K562 (cell line): ENCODE measurements around the gene ZNF773. TPM values are rescaled to one million over a fixed set of nuclear protein-coding genes. Genes with fewer than 3 reads are reported as not detected.

Experiments
- ATAC-seq: fragments of 200-7000 bp; cut with Tn5 transposase; 3 replicates; pipeline ENCODE4 v1.9.1; 2020; ENCODE audit warnings: moderate library complexity
- BruUV-seq: library from RNA; stranded (reverse); fragments of 400-500 nt; replicated peaks from 2 replicates; lab custom pipeline; 2021; lab: Mats Ljungman, UMichigan
- CTCF ChIA-PET: fragments of 300-600 bp; formaldehyde crosslinking; extraction: SDS; loops from one replicate; lab custom pipeline; 2021; ENCODE audit warnings: low intra/inter-chr PET ratio; lab: Yijun Ruan, JAX
- POLR2A ChIA-PET: fragments of 300-600, 350-650 bp; sonication (Branson Sonifier 250); formaldehyde crosslinking; extraction: SDS; loops from one replicate; lab custom pipeline; 2021; ENCODE audit warnings: antibody characterized with exemption, inconsistent platforms; lab: Yijun Ruan, JAX
- DNase-seq, 4 experiments: peaks; one replicate each; pipeline versions ENCODE4 v3.0.0 to v3.0.0-alpha.2; 2011 to 2018; ENCODE audit warnings: low spot score in 3 of 4, mixed read lengths in 3 of 4; ENCODE audit errors: extremely low read depth in 1 of 4
- FAIRE-seq: peaks from 2 replicates; lab custom pipeline; 2011; peaks lifted over from hg19 to GRCh38; lab: Jason Lieb, UNC
- H2AFZ ChIP-seq: 2 replicates; pipeline ENCODE4 v1.6.0; 2011; ENCODE audit warnings: low read depth, low read length, control low read depth, inconsistent platforms
- H3K27ac ChIP-seq: fragments of 200-600 bp; 3 replicates; pipeline ENCODE4 v1.8.0; 2011; ENCODE audit warnings: low read depth, mild to moderate bottlenecking, control low read depth, inconsistent platforms, low read length, moderate library complexity, mixed read lengths; ENCODE audit errors: extremely low read depth
- H3K27me3 ChIP-seq, 2 experiments: fragments of 300-600 bp in 1 of 2; 2 replicates in 1 of 2; 3 replicates in 1 of 2; pipeline versions ENCODE4 v1.6.0 to v1.8.0; 2011; ENCODE audit warnings: inconsistent platforms in 2 of 2, low read length in 2 of 2, mild to moderate bottlenecking in 1 of 2, mixed read lengths in 1 of 2, moderate library complexity in 1 of 2; ENCODE audit not compliant: control insufficient read depth in 2 of 2, insufficient read depth in 2 of 2
- H3K36me3 ChIP-seq: fragments of 300-600 bp; 3 replicates; pipeline ENCODE4 v1.8.0; 2011; ENCODE audit warnings: mild to moderate bottlenecking, low read length, inconsistent platforms; ENCODE audit not compliant: control insufficient read depth, insufficient read depth
- H3K4me1 ChIP-seq, 2 experiments: fragments of 200-600 bp in 1 of 2; replicated peaks in 1 of 2; 2 replicates in 1 of 2; 3 replicates in 1 of 2; pipeline versions ENCODE4 v1.5.1 to v1.8.0; 2011; ENCODE audit warnings: inconsistent platforms in 2 of 2, low read length in 2 of 2, mild to moderate bottlenecking in 1 of 2, mixed read lengths in 1 of 2, moderate library complexity in 1 of 2; ENCODE audit not compliant: control insufficient read depth in 2 of 2, insufficient read depth in 2 of 2
- H3K4me2 ChIP-seq: 2 replicates; pipeline ENCODE4 v1.6.1; 2011; ENCODE audit warnings: low read length, control low read depth, inconsistent platforms, mixed read lengths; ENCODE audit not compliant: insufficient read depth
- H3K4me3 ChIP-seq: fragments of 200-600 bp; sonication (generic), shearing (Covaris generic); 2 replicates; pipeline ENCODE4 v1.5.1; 2016; ENCODE audit warnings: control low read depth, inconsistent platforms
- H3K79me2 ChIP-seq: fragments of 200-600 bp; 3 replicates; pipeline ENCODE4 v1.8.0; 2011; ENCODE audit warnings: low read length, inconsistent platforms; ENCODE audit not compliant: control insufficient read depth, insufficient read depth
- H3K9ac ChIP-seq, 2 experiments: 2 replicates each; pipeline versions ENCODE4 v1.6.0 to v1.6.1; 2011; ENCODE audit warnings: low read depth in 2 of 2, low read length in 2 of 2, control low read depth in 1 of 2, inconsistent platforms in 1 of 2, mild to moderate bottlenecking in 1 of 2, mixed read lengths in 1 of 2; ENCODE audit not compliant: insufficient read depth in 1 of 2
- H3K9me1 ChIP-seq: one replicate; pipeline ENCODE4 v1.6.0; 2011; ENCODE audit warnings: inconsistent platforms, mild to moderate bottlenecking, low read length, moderate library complexity; ENCODE audit not compliant: control insufficient read depth, insufficient read depth
- H3K9me3 ChIP-seq: replicated peaks from 2 replicates; pipeline ENCODE4 v1.5.1; 2011; ENCODE audit warnings: low read depth, low read length, inconsistent platforms; ENCODE audit not compliant: control insufficient read depth, insufficient read depth
- H4K20me1 ChIP-seq: replicated peaks from 2 replicates; pipeline ENCODE4 v1.6.1; 2011; ENCODE audit warnings: low read length, inconsistent platforms, mixed read lengths; ENCODE audit not compliant: control insufficient read depth, insufficient read depth
- CREBBP ChIP-seq: IDR thresholded peaks from one replicate; pipeline ENCODE4 v1.6.1; 2012; ENCODE audit warnings: low read depth, mild to moderate bottlenecking, control low read depth, inconsistent platforms, low read length
- HNRNPUL1 ChIP-seq: fragments of 200-400 bp; formaldehyde crosslinking; IDR thresholded peaks from 2 replicates; pipeline ENCODE4 v1.6.1; 2017; ENCODE audit warnings: low read length
- KAT7 ChIP-seq: sonication (generic); formaldehyde crosslinking; IDR thresholded peaks from 2 replicates; pipeline ENCODE4 v1.8.0; 2022; ENCODE audit warnings: missing genetic modification reagents, mild to moderate bottlenecking, borderline replicate concordance
- MBD2 ChIP-seq: sonication (generic); IDR thresholded peaks from 2 replicates; pipeline ENCODE4 v1.6.1; 2016; ENCODE audit warnings: low read depth, borderline replicate concordance
- PCBP2 ChIP-seq: fragments of 200-400 bp; formaldehyde crosslinking; IDR thresholded peaks from 2 replicates; pipeline ENCODE4 v1.6.1; 2018; ENCODE audit warnings: low read length, low read depth, mild to moderate bottlenecking, moderate library complexity; ENCODE audit not compliant: poor library complexity, severe bottlenecking
- SIRT6 ChIP-seq: IDR thresholded peaks from one replicate; pipeline ENCODE4 v1.6.1; 2012; ENCODE audit warnings: low read depth, mild to moderate bottlenecking, control low read depth, inconsistent platforms, low read length, moderate library complexity
- TBL1XR1 ChIP-seq, 2 experiments: IDR thresholded peaks; 2 replicates each; pipeline ENCODE4 v1.6.1; 2012; ENCODE audit warnings: improper control_type of control experiment in 2 of 2, low read length in 2 of 2, mild to moderate bottlenecking in 1 of 2
- TBP ChIP-seq: optimal IDR thresholded peaks from 2 replicates; pipeline ENCODE3; 2011; ENCODE audit warnings: low read depth, low read length, improper control_type of control experiment
- TCF7 ChIP-seq: sonication (generic); IDR thresholded peaks from 2 replicates; pipeline ENCODE4 v1.6.1; 2016; ENCODE audit warnings: antibody characterized with exemption, borderline replicate concordance
- THRAP3 ChIP-seq: fragments of 450-650 bp; IDR thresholded peaks from 2 replicates; pipeline ENCODE4 v1.6.1; 2016; ENCODE audit warnings: mild to moderate bottlenecking, inconsistent platforms, borderline replicate concordance
- WHSC1 ChIP-seq: IDR thresholded peaks from one replicate; pipeline ENCODE4 v1.6.1; 2012; ENCODE audit warnings: low read length, control low read depth, inconsistent platforms
- WGBS: fragments of 100-300 bp; shearing (Covaris generic); methylation state at CpG from one replicate; pipeline ENCODE4 v1.1.6; 2016; ENCODE audit warnings: low coverage, mixed read lengths; ENCODE audit not compliant: insufficient coverage; ENCODE audit errors: missing lambda C conversion rate; 5-methylcytosine and 5-hydroxymethylcytosine counted together
- in situ Hi-C: fragments of 300-500 bp; cut with MboI; formaldehyde crosslinking; loops from 4 replicates; pipeline ENCODE4 v1.15.0; 2018; ENCODE audit warnings: inconsistent platforms, mixed read lengths
- intact Hi-C: fragments of 100-400 bp; cut with micrococcal nuclease; formaldehyde crosslinking; loops from 2 replicates; pipeline ENCODE4 v1.14.2; 2022
- polyA plus RNA-seq, 8 experiments: library from polyadenylated mRNA; depleted of rRNA in 4 of 8; stranded (reverse) in 5 of 8; unstranded in 3 of 8; fragments of >200 nt; fragmentation: Nextera tagmentation in 2 of 8; fragmentation: Illumina TruSeq in 1 of 8; extraction: Ambion mirVana in 2 of 8; extraction: Trizol in 1 of 8; gene quantifications; 2 replicates each; pipeline versions ENCODE4 v1.2.1 to v1.2.3, GENCODE V29; 2011 to 2014; ENCODE audit warnings: inconsistent platforms in 1 of 8, missing spikeins in 1 of 8
- total RNA-seq, 7 experiments: library from RNA; depleted of rRNA in 6 of 7; stranded (reverse); fragments of >200 nt in 6 of 7; fragmentation: Illumina TruSeq in 2 of 7; extraction: Trizol in 2 of 7; gene quantifications; 2 replicates each; pipeline versions ENCODE4 v1.2.1 to v1.2.3, GENCODE V29; 2011 to 2021; ENCODE audit warnings: low replicate concordance in 1 of 7
- TF ChIP-seq, protein P1 (sequence below): IDR thresholded peaks from 2 replicates; pipeline ENCODE4 v1.6.1; 2016; ENCODE audit warnings: missing genetic modification characterization, missing compliant biosample characterization
- TF ChIP-seq, protein P2 (sequence below), 2 experiments: fragments of 450-650 bp; formaldehyde crosslinking in 1 of 2; IDR thresholded peaks; 2 replicates each; pipeline versions ENCODE4 v1.4.0 to v1.6.1; 2014 to 2020; ENCODE audit warnings: mild to moderate bottlenecking in 2 of 2, borderline replicate concordance in 1 of 2, low read depth in 1 of 2
- TF ChIP-seq, protein P3 (sequence below): fragments of 250-450 bp; sonication (Bioruptor Pico); IDR thresholded peaks from 2 replicates; pipeline ENCODE4 v1.9.0; 2021; ENCODE audit warnings: mild to moderate bottlenecking

The ZNF773 gene
- total and polyA plus RNA-seq, 9 of the 15 experiments (the other 6 are each of a cell fraction or from before 2014, with no cell fraction given): 0.04 to 2.0 (median 0.45) TPM; not detected in 3

DNA sequence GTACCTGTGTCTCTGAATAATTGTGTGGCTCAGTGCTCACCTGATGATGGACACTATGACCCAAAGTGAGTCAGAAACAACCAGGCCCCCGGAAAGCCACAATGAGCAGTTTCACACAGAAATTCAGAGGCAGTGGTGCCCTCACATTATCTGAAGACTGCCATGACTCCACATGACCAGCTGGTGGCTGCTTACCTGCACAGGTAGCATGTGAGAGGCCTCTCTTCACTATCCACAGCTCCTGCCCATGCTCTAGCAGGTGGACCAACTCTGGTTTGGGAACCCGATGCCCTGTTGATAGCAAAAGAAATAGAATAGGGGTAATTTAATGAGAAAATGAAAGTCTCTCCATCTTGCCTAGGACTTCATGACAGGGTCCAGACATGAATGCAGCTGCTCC, 52.7 kb downstream of the ZNF773 start:
- no TSS peak for BruUV-seq
- in situ Hi-C loops (no loop called here), intact Hi-C loops (no loop called here)
- H3K4me1 ChIP-seq: no peaks in the 10 kb centered on the region
- POLR2A ChIA-PET: interaction anchor here (1.2 kb wide), 1 partner anchor 36 kb away, joined by 3 read pairs; no protein-coding TSS in a partner anchor
- no peaks in the 10 kb centered on the region for H3K9me1 ChIP-seq
- DNase-seq (no peak), ATAC-seq (no peak), FAIRE-seq (no peak)
- H3K4me3 ChIP-seq: no peak overlapping the region
- H3K27ac ChIP-seq: no peak overlapping the region
- no peaks in the 10 kb centered on the region for H3K79me2 ChIP-seq
- no peak overlapping the region for H2AFZ ChIP-seq
- no peak overlapping the region for H3K4me2 ChIP-seq
- H3K36me3 ChIP-seq: peaks cover 46% of the 10 kb centered on the region
- peaks cover 3% of the 10 kb centered on the region; the same call in 1 of the 2 replicates for H3K9me3 ChIP-seq
- H4K20me1 ChIP-seq: no peaks in the 10 kb centered on the region
- CTCF ChIA-PET: no interaction called here
- H3K9ac ChIP-seq: no peak overlapping the region
- 42% methylated on average over 2 of the region's 2 CpGs for WGBS
- no peaks in the 10 kb centered on the region; a peak in 1 of 5 replicates for H3K27me3 ChIP-seq
- no peak for TF ChIP-seq TBP
- no peak for TF ChIP-seq TBL1XR1 (IDR thresholded peaks at IDR 0.05; ENCODE audit: low read length in 2 of 2)
- TF ChIP-seq KAT7: no peak
- TF ChIP-seq CREBBP: no peak
- TF ChIP-seq TCF7: no peak
- TF ChIP-seq, protein P1, sequence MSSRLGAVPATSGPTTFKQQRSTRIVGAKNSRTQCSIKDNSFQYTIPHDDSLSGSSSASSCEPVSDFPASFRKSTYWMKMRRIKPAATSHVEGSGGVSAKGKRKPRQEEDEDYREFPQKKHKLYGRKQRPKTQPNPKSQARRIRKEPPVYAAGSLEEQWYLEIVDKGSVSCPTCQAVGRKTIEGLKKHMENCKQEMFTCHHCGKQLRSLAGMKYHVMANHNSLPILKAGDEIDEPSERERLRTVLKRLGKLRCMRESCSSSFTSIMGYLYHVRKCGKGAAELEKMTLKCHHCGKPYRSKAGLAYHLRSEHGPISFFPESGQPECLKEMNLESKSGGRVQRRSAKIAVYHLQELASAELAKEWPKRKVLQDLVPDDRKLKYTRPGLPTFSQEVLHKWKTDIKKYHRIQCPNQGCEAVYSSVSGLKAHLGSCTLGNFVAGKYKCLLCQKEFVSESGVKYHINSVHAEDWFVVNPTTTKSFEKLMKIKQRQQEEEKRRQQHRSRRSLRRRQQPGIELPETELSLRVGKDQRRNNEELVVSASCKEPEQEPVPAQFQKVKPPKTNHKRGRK (tag): no peak
- TF ChIP-seq MBD2: no peak
- TF ChIP-seq, protein P2, sequence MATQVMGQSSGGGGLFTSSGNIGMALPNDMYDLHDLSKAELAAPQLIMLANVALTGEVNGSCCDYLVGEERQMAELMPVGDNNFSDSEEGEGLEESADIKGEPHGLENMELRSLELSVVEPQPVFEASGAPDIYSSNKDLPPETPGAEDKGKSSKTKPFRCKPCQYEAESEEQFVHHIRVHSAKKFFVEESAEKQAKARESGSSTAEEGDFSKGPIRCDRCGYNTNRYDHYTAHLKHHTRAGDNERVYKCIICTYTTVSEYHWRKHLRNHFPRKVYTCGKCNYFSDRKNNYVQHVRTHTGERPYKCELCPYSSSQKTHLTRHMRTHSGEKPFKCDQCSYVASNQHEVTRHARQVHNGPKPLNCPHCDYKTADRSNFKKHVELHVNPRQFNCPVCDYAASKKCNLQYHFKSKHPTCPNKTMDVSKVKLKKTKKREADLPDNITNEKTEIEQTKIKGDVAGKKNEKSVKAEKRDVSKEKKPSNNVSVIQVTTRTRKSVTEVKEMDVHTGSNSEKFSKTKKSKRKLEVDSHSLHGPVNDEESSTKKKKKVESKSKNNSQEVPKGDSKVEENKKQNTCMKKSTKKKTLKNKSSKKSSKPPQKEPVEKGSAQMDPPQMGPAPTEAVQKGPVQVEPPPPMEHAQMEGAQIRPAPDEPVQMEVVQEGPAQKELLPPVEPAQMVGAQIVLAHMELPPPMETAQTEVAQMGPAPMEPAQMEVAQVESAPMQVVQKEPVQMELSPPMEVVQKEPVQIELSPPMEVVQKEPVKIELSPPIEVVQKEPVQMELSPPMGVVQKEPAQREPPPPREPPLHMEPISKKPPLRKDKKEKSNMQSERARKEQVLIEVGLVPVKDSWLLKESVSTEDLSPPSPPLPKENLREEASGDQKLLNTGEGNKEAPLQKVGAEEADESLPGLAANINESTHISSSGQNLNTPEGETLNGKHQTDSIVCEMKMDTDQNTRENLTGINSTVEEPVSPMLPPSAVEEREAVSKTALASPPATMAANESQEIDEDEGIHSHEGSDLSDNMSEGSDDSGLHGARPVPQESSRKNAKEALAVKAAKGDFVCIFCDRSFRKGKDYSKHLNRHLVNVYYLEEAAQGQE (IDR thresholded peaks at IDR 0.05; ENCODE audit: borderline replicate concordance): no peak
- TF ChIP-seq, protein P2 (CRISPR knock-in tag; IDR thresholded peaks at IDR 0.05; ENCODE audit: low read depth): no peak
- TF ChIP-seq HNRNPUL1: no peak
- no peak for TF ChIP-seq WHSC1
- TF ChIP-seq SIRT6: no peak
- TF ChIP-seq PCBP2: no peak
- TF ChIP-seq, protein P3, sequence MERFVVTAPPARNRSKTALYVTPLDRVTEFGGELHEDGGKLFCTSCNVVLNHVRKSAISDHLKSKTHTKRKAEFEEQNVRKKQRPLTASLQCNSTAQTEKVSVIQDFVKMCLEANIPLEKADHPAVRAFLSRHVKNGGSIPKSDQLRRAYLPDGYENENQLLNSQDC (CRISPR knock-in tag): no peak
- TF ChIP-seq THRAP3: no peak
